ENCODE results near the gene MACROD2. TPM values are rescaled to one million over a fixed set of nuclear protein-coding genes. Genes with fewer than 3 reads are reported as not detected.

The MACROD2 gene
- total RNA-seq, 1 donor from 2014 or later, result not detected

DNA sequence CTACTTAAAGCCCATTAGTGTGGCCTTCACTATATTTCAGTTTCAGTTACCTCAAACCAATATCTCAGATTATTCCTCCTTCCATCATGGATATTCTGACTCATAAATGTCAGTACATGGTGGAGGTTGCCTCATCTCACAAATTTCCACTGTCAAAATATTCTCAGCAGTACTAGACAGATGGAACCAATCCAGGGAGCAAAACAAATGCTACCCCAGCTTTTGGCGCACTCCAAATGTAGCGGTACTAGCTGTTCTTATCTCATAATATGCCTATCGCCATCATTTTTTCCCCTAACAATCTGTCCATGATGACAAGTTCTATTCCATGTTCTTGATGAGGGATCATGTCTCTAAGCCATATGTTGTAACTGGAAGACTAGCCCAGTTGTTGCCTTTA, 1551.8 kb downstream of the MACROD2 start:
- intact Hi-C loops (cut with micrococcal nuclease), result no loop called here
- Mint-ChIP-seq H3K4me3 (no peak overlapping the region), H3K4me1 (ENCODE audit: low read depth) (no peaks in the 10 kb centered on the region), H3K27me3 (ENCODE audit: insufficient read depth) (no peaks in the 10 kb centered on the region), H3K9me3 (peaks cover 18% of the 10 kb centered on the region), H3K27ac (no peak overlapping the region), H3K36me3 (ENCODE audit: low read depth) (no peaks in the 10 kb centered on the region)
- DNase-seq (ENCODE audit: low spot score), result no peak

DNA sequence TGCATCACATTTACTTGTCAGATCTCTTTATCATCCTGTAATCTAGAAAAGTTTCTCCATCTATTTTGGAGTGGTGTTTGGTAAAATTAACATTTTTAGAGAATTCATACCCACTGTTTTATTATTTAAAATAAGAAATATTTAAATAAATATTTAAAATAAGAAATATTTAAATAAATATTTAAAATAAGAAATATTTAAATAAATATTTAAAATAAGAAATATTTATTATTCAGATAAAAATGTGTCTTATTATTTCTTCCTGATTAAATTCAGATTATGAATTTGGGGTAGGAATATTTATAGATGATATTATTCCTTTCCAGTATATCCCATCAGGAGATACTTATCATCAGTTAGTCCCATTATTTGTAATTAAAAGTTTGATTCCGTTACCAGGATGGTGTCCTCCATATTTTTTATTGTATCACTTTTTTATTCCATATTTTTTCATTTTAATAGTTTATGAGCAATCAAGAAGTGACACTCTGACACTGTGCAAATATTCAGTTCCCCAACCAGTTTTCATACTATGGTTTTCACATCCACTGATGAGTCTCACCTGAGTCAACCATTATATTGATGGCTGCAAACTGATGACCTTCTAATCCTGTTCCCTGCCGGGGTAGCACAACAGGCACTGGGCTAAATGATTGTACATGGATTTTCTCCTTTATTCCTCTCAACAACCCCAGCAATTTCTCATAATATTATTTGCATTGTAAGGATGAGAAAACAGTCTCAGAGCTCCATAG, 1555.0 kb downstream of the MACROD2 start:
- Mint-ChIP-seq H3K27ac (no peak overlapping the region), H3K36me3 (ENCODE audit: low read depth) (no peaks in the 10 kb centered on the region), H3K9me3 (peaks cover 38% of the 10 kb centered on the region), H3K4me1 (ENCODE audit: low read depth) (no peaks in the 10 kb centered on the region), H3K27me3 (ENCODE audit: insufficient read depth) (no peaks in the 10 kb centered on the region), H3K4me3 (no peak overlapping the region)
- no peak for DNase-seq (ENCODE audit: low spot score)
- intact Hi-C loops (cut with micrococcal nuclease), result no loop called here

DNA sequence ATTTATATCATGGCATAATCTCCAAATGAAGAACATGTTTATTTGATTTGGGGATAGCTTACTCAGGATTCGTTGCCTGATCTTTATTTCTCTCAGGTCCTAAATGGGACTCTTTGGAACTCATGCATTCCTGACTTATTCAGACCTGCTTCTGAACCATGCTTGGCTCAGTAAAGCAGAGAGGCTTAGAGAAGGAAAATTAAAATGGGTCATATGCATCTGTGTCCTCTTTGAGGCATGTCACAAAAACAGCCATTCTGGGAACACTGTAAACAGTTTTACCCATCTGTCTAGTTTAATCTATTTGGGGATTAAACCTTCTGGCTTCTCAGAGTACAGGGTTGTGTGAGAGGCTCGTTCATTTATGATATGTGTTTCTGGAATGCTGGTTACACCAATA, 1560.6 kb downstream of the MACROD2 start:
- H3K27ac Mint-ChIP-seq, result no peak overlapping the region
- no peaks in the 10 kb centered on the region for H3K27me3 Mint-ChIP-seq (ENCODE audit: insufficient read depth)
- intact Hi-C loops (cut with micrococcal nuclease), result no loop called here
- H3K9me3 Mint-ChIP-seq, result peaks cover 33% of the 10 kb centered on the region
- no peak overlapping the region for H3K4me3 Mint-ChIP-seq
- no peaks in the 10 kb centered on the region for H3K4me1 Mint-ChIP-seq (ENCODE audit: low read depth)
- H3K36me3 Mint-ChIP-seq (ENCODE audit: low read depth), result no peaks in the 10 kb centered on the region
- DNase-seq (ENCODE audit: low spot score), result no peak

DNA sequence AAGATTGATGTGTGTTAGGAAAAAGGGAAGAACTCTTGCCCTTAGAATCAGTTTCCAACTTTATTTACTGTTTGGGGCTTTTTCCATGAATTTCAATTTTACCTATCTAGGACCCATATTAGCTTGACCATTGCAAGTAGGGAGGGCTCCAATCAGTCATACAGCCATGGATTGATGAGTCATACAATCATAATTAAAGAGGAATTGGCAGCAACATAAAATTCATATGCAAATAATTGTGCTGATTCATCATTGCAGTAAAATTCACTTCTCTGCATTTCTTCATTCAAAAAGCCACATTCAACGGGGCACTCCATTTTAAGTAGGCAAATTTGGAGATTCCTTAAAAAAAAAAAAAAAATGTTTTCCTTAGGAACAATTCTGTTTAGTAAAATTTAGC, 1561.6 kb downstream of the MACROD2 start:
- H3K4me3 Mint-ChIP-seq, result no peak overlapping the region
- peaks cover 33% of the 10 kb centered on the region for H3K9me3 Mint-ChIP-seq
- no peaks in the 10 kb centered on the region for H3K36me3 Mint-ChIP-seq (ENCODE audit: low read depth)
- no peak for DNase-seq (ENCODE audit: low spot score)
- intact Hi-C loops (cut with micrococcal nuclease), result no loop called here
- no peak overlapping the region for H3K27ac Mint-ChIP-seq
- H3K27me3 Mint-ChIP-seq (ENCODE audit: insufficient read depth), result no peaks in the 10 kb centered on the region
- H3K4me1 Mint-ChIP-seq (ENCODE audit: low read depth), result no peaks in the 10 kb centered on the region

DNA sequence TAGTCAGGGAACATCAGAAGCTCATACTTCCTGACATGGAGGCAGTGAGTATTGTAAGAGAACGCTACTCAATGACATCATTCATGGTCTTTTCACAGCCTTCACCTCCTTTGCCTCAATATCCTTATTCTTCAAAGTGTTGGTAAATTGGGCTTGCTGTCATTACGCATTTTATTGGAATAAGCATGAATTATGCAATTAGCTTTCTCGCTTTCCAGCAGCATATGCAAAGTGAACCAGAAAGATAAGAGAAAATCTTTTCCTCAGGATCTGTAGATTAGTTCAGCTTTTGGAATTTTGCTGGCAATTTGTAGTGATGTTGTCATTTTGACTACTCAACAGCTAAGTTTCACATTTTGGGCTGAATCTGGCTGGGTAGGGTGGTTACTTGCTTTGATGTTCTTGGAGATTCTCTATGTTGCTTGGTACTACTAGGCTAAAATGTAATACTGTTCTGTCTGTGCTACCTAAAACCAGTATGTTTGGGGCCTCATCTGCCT, 1565.8 kb downstream of the MACROD2 start:
- Mint-ChIP-seq H3K27me3 (ENCODE audit: insufficient read depth) (no peaks in the 10 kb centered on the region), H3K9me3 (peaks cover 9% of the 10 kb centered on the region), H3K4me1 (ENCODE audit: low read depth) (no peaks in the 10 kb centered on the region), H3K36me3 (ENCODE audit: low read depth) (no peaks in the 10 kb centered on the region), H3K4me3 (no peak overlapping the region), H3K27ac (no peak overlapping the region)
- DNase-seq (ENCODE audit: low spot score), result no peak
- intact Hi-C loops (cut with micrococcal nuclease), result no loop called here

DNA sequence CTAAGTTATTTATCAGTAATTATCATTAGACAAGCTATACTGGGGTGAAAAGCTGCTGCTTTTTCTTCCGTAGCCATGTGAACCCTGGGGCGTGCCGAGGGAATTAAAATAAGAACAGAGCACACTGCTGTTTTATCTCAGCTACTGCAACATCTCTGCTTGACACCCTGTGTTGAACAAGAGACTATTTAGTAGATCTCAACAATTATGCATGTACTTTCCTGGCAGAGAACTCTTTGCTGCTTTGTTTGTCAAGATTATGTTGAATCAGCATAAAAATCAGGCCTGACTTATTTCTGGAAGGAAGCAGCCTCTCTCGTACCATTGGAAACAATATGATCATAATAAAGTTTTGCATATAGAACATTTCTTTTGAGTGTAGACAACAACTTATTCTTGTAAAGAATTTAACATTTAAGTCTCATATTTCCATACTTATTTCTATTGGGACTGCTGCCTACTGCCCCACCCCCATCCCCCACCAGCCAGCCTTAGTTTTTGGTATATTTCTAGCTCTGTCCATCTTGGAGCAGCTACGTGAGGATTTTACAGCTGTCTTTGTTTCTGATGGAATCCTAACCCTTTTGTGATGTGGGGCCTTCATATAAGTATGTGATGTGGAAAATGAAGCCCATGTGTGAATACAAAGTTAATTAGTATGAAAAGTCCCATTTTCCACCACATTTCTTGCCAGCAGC, 1566.5 kb downstream of the MACROD2 start:
- Mint-ChIP-seq H3K9me3 (peaks cover 13% of the 10 kb centered on the region), H3K4me1 (ENCODE audit: low read depth) (no peaks in the 10 kb centered on the region), H3K4me3 (no peak overlapping the region), H3K36me3 (ENCODE audit: low read depth) (no peaks in the 10 kb centered on the region), H3K27me3 (ENCODE audit: insufficient read depth) (no peaks in the 10 kb centered on the region), H3K27ac (no peak overlapping the region)
- no peak for DNase-seq (ENCODE audit: low spot score)
- intact Hi-C loops (cut with micrococcal nuclease), result no loop called here

DNA sequence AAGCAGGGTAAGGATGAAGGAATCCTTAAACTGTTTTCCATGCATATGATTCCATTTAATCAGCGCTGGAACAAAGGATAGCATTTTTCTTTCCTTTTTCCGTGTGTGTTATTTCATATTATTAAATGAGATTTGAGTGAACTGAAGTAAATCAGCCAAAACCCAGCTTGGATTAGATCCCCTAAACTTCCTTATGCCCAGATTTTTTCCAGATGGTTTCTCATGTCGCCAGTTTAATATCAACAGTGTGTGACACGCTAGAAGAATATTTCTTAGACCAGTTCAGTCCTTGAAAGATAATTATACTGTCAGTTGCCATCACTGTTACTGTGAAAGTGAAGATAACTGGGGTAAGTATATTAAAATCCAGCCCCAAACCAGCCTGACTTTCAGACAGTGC, 1568.5 kb downstream of the MACROD2 start:
- H3K4me3 Mint-ChIP-seq, result no peak overlapping the region
- no peaks in the 10 kb centered on the region for H3K36me3 Mint-ChIP-seq (ENCODE audit: low read depth)
- peaks cover 17% of the 10 kb centered on the region for H3K9me3 Mint-ChIP-seq
- H3K4me1 Mint-ChIP-seq (ENCODE audit: low read depth), result no peaks in the 10 kb centered on the region
- no peak overlapping the region for H3K27ac Mint-ChIP-seq
- intact Hi-C loops (cut with micrococcal nuclease), result no loop called here
- no peaks in the 10 kb centered on the region for H3K27me3 Mint-ChIP-seq (ENCODE audit: insufficient read depth)
- no peak for DNase-seq (ENCODE audit: low spot score)

DNA sequence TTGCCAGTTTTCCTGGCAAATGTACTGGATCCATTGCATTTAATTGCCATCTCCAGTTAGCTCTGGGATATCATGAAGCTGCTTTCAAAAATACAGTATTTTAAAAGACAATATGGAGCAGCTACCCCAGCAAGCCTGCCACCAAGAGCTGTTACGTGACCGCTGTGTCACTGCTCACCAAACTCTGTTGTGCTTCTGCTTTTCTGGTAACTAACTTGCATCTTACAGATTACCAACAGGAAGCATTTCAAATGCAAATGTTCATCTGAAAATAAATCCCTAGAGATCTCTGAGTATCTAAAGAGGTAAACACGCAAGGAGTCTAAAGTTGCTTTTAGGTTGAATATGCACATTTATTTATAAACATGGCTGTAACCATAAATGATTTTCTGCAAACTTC, 1569.7 kb downstream of the MACROD2 start:
- peaks cover 9% of the 10 kb centered on the region for H3K9me3 Mint-ChIP-seq
- H3K4me1 Mint-ChIP-seq (ENCODE audit: low read depth), result no peaks in the 10 kb centered on the region
- intact Hi-C loops (cut with micrococcal nuclease), result no loop called here

DNA sequence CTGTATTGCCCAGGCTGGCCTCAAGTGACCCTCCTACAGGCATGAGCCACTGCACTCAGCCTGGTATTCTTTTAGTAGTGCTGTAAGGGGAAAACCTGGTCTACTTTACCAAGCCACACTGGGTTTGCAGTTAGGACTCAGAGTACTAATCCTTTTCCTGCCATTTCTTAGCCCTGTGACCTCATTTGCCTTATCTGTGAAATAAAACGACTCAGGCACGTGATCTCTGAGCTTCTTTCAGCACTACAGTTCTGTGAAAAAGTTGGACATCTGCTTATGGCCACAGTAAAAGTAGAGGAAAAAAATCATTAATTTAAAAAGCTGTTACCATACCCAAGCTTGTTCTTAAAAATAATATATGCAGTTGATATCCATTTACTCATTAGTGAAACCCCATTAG, 1570.5 kb downstream of the MACROD2 start:
- no peak for DNase-seq (ENCODE audit: low spot score)

More for the DNA sequence above, 1569.7 kb downstream of the MACROD2 start:
- H3K27ac Mint-ChIP-seq, result no peak overlapping the region
- DNase-seq (ENCODE audit: low spot score), result no peak
- H3K27me3 Mint-ChIP-seq (ENCODE audit: insufficient read depth), result no peaks in the 10 kb centered on the region
- no peaks in the 10 kb centered on the region for H3K36me3 Mint-ChIP-seq (ENCODE audit: low read depth)
- H3K4me3 Mint-ChIP-seq, result no peak overlapping the region

DNA sequence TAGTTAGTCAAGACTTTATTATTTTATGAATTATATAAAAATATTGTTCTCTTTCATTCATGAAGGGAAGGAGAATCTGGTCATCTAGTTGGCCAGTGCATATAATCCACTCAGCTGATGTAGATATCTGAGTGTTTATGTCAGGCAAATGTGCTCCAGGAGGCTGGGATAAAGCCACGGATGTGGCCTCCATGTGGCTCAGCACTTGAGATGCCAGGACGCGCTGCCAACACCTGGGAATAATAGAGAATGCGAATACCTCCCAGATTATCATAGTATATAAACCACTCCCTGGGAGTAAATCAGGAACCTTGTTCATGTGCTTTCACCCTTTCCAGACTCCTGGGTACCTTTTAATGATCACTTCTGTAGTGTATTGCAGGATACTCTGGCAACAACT, 1571.9 kb downstream of the MACROD2 start:
- H3K27me3 Mint-ChIP-seq (ENCODE audit: insufficient read depth), result no peaks in the 10 kb centered on the region
- intact Hi-C loops (cut with micrococcal nuclease), result no loop called here
- H3K27ac Mint-ChIP-seq, result no peak overlapping the region
- H3K4me3 Mint-ChIP-seq, result no peak overlapping the region
- H3K9me3 Mint-ChIP-seq, result peaks cover 8% of the 10 kb centered on the region
- H3K4me1 Mint-ChIP-seq (ENCODE audit: low read depth), result no peaks in the 10 kb centered on the region
- no peaks in the 10 kb centered on the region for H3K36me3 Mint-ChIP-seq (ENCODE audit: low read depth)
- DNase-seq (ENCODE audit: low spot score), result no peak

More for the DNA sequence above, 1570.5 kb downstream of the MACROD2 start:
- no peak overlapping the region for H3K4me3 Mint-ChIP-seq
- H3K36me3 Mint-ChIP-seq (ENCODE audit: low read depth), result no peaks in the 10 kb centered on the region
- H3K27me3 Mint-ChIP-seq (ENCODE audit: insufficient read depth), result no peaks in the 10 kb centered on the region
- no peaks in the 10 kb centered on the region for H3K4me1 Mint-ChIP-seq (ENCODE audit: low read depth)
- intact Hi-C loops (cut with micrococcal nuclease), result no loop called here
- no peak overlapping the region for H3K27ac Mint-ChIP-seq
- H3K9me3 Mint-ChIP-seq, result peaks cover 8% of the 10 kb centered on the region

DNA sequence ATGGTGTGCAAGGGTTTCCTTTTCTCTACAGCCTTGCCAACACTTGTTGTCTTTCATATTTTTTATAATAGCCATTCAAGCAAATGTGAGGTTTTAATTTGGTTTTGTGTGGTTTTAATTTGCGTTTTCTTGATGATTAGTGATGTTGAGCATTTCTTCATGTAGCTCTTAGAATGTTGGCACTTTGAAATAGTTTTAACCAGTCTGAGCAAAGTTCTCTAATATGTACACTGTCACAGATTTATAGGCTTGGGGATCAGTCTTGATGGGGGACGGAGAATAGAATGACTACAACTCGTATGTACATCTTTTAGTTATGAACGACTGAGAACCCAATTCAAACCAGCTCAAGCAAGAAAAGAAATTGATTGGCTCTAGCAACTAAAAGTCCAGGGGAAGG, 1574.8 kb downstream of the MACROD2 start:
- Mint-ChIP-seq H3K36me3 (ENCODE audit: low read depth) (no peaks in the 10 kb centered on the region), H3K27me3 (ENCODE audit: insufficient read depth) (no peaks in the 10 kb centered on the region), H3K27ac (no peak overlapping the region), H3K4me3 (no peak overlapping the region), H3K4me1 (ENCODE audit: low read depth) (no peaks in the 10 kb centered on the region), H3K9me3 (peaks cover 8% of the 10 kb centered on the region)
- DNase-seq (ENCODE audit: low spot score), result no peak
- intact Hi-C loops (cut with micrococcal nuclease), result no loop called here

DNA sequence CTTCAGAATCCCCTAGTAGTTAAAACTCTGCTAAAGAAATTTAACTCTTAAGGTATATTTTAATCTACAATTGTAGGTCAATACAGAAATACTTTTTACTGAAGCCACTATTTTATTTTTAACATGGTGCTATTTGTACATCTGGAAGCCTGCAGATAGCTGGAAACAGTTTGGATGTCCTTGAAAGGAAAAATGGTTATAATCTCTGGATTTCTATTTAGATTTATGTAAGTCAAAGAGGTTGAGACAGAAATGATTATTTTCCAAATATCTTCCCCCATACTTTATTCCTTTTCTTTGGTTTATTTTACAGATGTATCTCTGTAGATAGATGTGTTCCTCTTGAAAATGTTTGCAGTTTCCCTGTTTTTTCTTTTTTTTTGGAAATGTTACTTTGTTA, 1575.7 kb downstream of the MACROD2 start:
- H3K27me3 Mint-ChIP-seq (ENCODE audit: insufficient read depth), result no peaks in the 10 kb centered on the region
- no peak overlapping the region for H3K27ac Mint-ChIP-seq
- H3K4me1 Mint-ChIP-seq (ENCODE audit: low read depth), result no peaks in the 10 kb centered on the region
- DNase-seq (ENCODE audit: low spot score), result no peak
- H3K4me3 Mint-ChIP-seq, result no peak overlapping the region
- intact Hi-C loops (cut with micrococcal nuclease), result no loop called here
- no peaks in the 10 kb centered on the region for H3K36me3 Mint-ChIP-seq (ENCODE audit: low read depth)
- peaks cover 8% of the 10 kb centered on the region for H3K9me3 Mint-ChIP-seq

DNA sequence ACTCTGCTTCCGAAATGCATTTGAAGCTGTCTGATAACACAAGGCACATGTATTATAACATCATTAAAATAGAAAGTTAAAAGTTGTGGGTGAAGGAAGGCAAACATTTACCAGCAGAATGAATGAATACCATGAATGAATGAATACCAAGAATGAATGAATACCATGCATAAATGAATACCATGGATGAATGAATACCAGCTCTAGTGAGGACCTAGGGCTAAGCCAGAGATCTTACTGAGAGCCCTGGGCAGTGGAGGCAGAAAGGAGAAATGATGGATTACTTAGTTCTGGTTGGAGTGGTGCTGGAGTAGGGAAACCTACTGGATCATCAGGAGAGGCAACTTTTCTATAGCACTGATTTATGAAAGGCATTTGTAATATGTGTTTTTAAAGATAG, 1579.9 kb downstream of the MACROD2 start:
- Mint-ChIP-seq H3K27me3 (ENCODE audit: insufficient read depth) (no peaks in the 10 kb centered on the region), H3K27ac (no peak overlapping the region), H3K36me3 (ENCODE audit: low read depth) (no peaks in the 10 kb centered on the region), H3K4me3 (no peak overlapping the region), H3K4me1 (ENCODE audit: low read depth) (no peaks in the 10 kb centered on the region), H3K9me3 (peaks cover 3% of the 10 kb centered on the region)
- no peak for DNase-seq (ENCODE audit: low spot score)
- intact Hi-C loops (cut with micrococcal nuclease), result no loop called here
